Uterus (tissue), 2 donors: ENCODE results near the gene TEX264.

Source experiments
- CTCF ChIP-seq, 4 experiments: fragments of 200-600 bp in 2 of 4; fragments of 450-650 bp in 2 of 4; sonication (generic) in 2 of 4; IDR thresholded peaks; one replicate each; pipeline ENCODE4 v1.5.1; 2016 to 2019; ENCODE audit warnings: antibody characterized with exemption in 4 of 4, mild to moderate bottlenecking in 2 of 4, moderate library complexity in 1 of 4
- POLR2A ChIP-seq, 2 donors: fragments of 450-650 bp; IDR thresholded peaks; one replicate each; pipeline ENCODE4 v1.6.1; 2016; ENCODE audit warnings: antibody characterized with exemption in 2 of 2, mild to moderate bottlenecking in 1 of 2, moderate library complexity in 1 of 2

- TF ChIP-seq POLR2A (IDR thresholded peaks at IDR 0.05) (no peak), CTCF (IDR thresholded peaks at IDR 0.05) (no peak)
Measured at GRCh38 chr3:51646091-51646490, 25.0 kb upstream of the TEX264 start.
